ENCODE measurements around the gene PPP1R2.

Gene PPP1R2

DNA sequence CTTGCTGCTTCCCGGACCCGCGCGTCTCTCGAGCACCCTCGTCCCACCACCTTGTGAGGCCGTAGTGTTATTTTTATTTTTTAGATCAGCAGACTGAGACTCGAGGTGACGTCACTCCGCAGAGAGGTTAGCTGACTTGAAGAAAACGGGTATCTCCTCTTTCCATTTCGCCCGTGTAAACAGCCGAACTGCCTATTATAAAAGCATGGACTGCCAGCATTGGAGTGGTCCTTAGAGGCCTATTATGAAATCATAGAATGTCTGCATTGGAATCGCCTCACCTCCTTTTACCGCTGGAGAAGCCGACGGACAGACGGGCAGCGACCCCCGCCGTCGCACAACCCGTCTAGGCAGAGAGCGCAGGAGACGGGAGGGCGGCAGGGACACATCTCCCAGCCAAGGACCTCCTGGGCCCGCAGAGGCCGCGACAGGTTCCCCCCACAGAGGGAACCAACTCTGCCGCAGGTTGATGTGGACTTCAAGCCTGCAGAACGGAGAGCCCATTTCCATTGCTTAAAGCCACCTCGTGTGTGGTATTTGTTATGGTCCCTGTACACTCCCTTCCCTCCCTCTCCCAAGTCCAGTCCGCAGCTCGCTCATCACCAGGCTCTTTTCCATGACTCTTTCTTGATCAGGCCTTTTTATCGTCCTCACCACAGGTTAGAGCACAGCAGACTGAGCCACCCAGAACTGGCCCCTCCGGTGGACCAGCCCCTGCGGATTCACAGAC, 540 bp upstream of the PPP1R2 start:
- peak overlapping the region; percentile 53 to 94 for H3K27ac ChIP-seq (ENCODE audit: low read depth in 2 of 2, low read length in 2 of 2)
- no peaks in the 10 kb centered on the region for H3K36me3 ChIP-seq (ENCODE audit: control insufficient read depth in 2 of 2, insufficient read depth in 2 of 2, low read length in 2 of 2)

DNA sequence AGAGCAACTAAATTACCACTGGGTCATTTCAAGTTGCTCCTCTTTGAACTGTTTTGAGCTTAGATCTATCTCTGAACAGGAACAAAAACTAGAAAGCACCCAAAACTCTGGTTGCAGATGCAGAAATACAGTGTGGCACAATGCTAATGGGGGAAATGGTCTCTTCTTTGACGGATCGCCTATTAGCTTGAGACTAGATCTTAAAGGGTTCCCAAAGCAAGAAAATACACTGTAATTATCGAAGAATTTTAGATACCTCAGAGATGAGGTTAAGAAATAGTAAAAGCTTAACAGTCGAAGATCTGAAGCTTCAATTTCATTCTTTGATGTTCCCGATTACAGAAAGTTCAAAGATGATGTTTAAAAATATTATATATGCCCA, 818 bp downstream of the PPP1R2 start:
- Histone ChIP-seq H3K9ac (ENCODE audit: low read depth in 1 of 2, low read length in 2 of 2) (peak overlapping the region; percentile 64 to 99), H3K27me3 (ENCODE audit: control insufficient read depth in 2 of 2, insufficient read depth in 2 of 2, low read length in 2 of 2) (no peaks in the 10 kb centered on the region), H3K9me3 (ENCODE audit: control insufficient read depth in 2 of 2, low read length in 2 of 2) (no peaks in the 10 kb centered on the region), H3K4me1 (ENCODE audit: control insufficient read depth in 2 of 2, insufficient read depth in 2 of 2, low read length in 2 of 2) (peaks cover 15 to 27% of the 10 kb centered on the region in 2 donors), H3K4me3 (ENCODE audit: low read length in 2 of 2) (peak overlapping the region; percentile 85 to 88), H3K27ac (ENCODE audit: low read depth in 2 of 2, low read length in 2 of 2) (peak overlapping the region; percentile 94), H3K36me3 (ENCODE audit: control insufficient read depth in 2 of 2, insufficient read depth in 2 of 2, low read length in 2 of 2) (no peaks in the 10 kb centered on the region)

More for the DNA sequence above, 540 bp upstream of the PPP1R2 start:
- no peaks in the 10 kb centered on the region for H3K27me3 ChIP-seq (ENCODE audit: control insufficient read depth in 2 of 2, insufficient read depth in 2 of 2, low read length in 2 of 2)
- no peaks in the 10 kb centered on the region for H3K9me3 ChIP-seq (ENCODE audit: control insufficient read depth in 2 of 2, low read length in 2 of 2)
- peak overlapping the region; percentile 61 to 80 for H3K9ac ChIP-seq (ENCODE audit: low read depth in 1 of 2, low read length in 2 of 2)
- H3K4me1 ChIP-seq (ENCODE audit: control insufficient read depth in 2 of 2, insufficient read depth in 2 of 2, low read length in 2 of 2): peaks cover 24 to 37% of the 10 kb centered on the region in 2 donors
- H3K4me3 ChIP-seq (ENCODE audit: low read length in 2 of 2): peak overlapping the region; percentile 75 to 92

- H3K4me1 ChIP-seq (ENCODE audit: control insufficient read depth in 2 of 2, insufficient read depth in 2 of 2, low read length in 2 of 2): peaks cover 10 to 20% of the 10 kb centered on the region in 2 donors
- peak overlapping the region in 1 of 2 donors; percentile 88 for H3K4me3 ChIP-seq (ENCODE audit: low read length in 2 of 2)
Measured at GRCh38 chr3:195540511-195540910, 2.6 kb downstream of the PPP1R2 start.

GRCh38 chr3:195540027-195540426, 3.1 kb downstream of the PPP1R2 start:
- H3K27ac ChIP-seq (ENCODE audit: low read depth in 2 of 2, low read length in 2 of 2): no peak overlapping the region
- H3K4me1 ChIP-seq (ENCODE audit: control insufficient read depth in 2 of 2, insufficient read depth in 2 of 2, low read length in 2 of 2): peaks cover 10 to 20% of the 10 kb centered on the region in 2 donors
- H3K9ac ChIP-seq (ENCODE audit: low read depth in 1 of 2, low read length in 2 of 2): no peak overlapping the region
- peak overlapping the region in 1 of 2 donors; percentile 88 for H3K4me3 ChIP-seq (ENCODE audit: low read length in 2 of 2)
- no peaks in the 10 kb centered on the region for H3K27me3 ChIP-seq (ENCODE audit: control insufficient read depth in 2 of 2, insufficient read depth in 2 of 2, low read length in 2 of 2)
- no peaks in the 10 kb centered on the region for H3K36me3 ChIP-seq (ENCODE audit: control insufficient read depth in 2 of 2, insufficient read depth in 2 of 2, low read length in 2 of 2)
- no peaks in the 10 kb centered on the region for H3K9me3 ChIP-seq (ENCODE audit: control insufficient read depth in 2 of 2, low read length in 2 of 2)

More at GRCh38 chr3:195540511-195540910, 2.6 kb downstream of the PPP1R2 start:
- Histone ChIP-seq H3K9me3 (ENCODE audit: control insufficient read depth in 2 of 2, low read length in 2 of 2) (no peaks in the 10 kb centered on the region), H3K36me3 (ENCODE audit: control insufficient read depth in 2 of 2, insufficient read depth in 2 of 2, low read length in 2 of 2) (no peaks in the 10 kb centered on the region), H3K27ac (ENCODE audit: low read depth in 2 of 2, low read length in 2 of 2) (no peak overlapping the region), H3K9ac (ENCODE audit: low read depth in 1 of 2, low read length in 2 of 2) (no peak overlapping the region), H3K27me3 (ENCODE audit: control insufficient read depth in 2 of 2, insufficient read depth in 2 of 2, low read length in 2 of 2) (no peaks in the 10 kb centered on the region)

DNA sequence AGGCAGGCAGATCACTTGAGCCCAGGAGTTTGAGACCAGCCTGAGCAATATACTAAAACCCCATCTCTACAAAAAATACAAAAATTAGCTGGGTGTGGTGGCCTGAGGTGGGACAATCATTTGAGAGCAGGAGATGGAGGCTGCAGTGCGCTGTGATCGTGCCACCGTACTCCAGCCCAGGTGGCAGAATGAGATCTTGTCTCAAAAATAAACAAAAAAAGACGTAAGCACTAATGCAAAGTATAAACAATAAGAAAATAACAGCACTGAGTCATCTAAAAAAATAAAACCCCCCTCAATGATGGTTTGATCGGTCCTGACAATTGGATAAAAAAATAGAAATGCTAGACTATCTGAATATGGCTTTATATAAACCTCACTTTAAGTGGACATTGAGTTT, 3.6 kb downstream of the PPP1R2 start:
- Histone ChIP-seq H3K27me3 (ENCODE audit: control insufficient read depth in 2 of 2, insufficient read depth in 2 of 2, low read length in 2 of 2) (no peaks in the 10 kb centered on the region), H3K27ac (ENCODE audit: low read depth in 2 of 2, low read length in 2 of 2) (no peak overlapping the region), H3K9ac (ENCODE audit: low read depth in 1 of 2, low read length in 2 of 2) (no peak overlapping the region), H3K9me3 (ENCODE audit: control insufficient read depth in 2 of 2, low read length in 2 of 2) (no peaks in the 10 kb centered on the region), H3K36me3 (ENCODE audit: control insufficient read depth in 2 of 2, insufficient read depth in 2 of 2, low read length in 2 of 2) (no peaks in the 10 kb centered on the region), H3K4me1 (ENCODE audit: control insufficient read depth in 2 of 2, insufficient read depth in 2 of 2, low read length in 2 of 2) (peaks cover 10 to 20% of the 10 kb centered on the region in 2 donors), H3K4me3 (ENCODE audit: low read length in 2 of 2) (no peak overlapping the region)

DNA sequence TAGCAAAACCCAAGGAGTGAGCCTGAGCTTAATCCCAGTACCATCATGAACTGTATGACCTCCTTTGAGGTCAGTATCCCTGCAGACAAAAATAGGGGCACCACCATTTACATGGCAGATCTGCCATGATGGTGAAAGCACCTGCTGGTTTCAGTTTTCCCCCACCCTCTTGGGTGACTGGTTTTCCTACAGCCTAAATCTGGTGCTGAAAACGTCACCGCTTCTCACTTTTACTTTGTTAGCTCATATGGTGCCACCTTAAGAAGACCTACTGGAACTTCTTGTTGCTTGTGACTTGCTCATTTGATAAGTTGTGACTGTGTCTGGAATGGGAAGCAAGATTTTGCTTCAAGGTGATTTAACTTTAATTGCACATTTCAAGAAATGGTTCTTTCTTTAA, 5.1 kb downstream of the PPP1R2 start:
- H3K4me3 ChIP-seq (ENCODE audit: low read length in 2 of 2): no peak overlapping the region
- H3K27me3 ChIP-seq (ENCODE audit: control insufficient read depth in 2 of 2, insufficient read depth in 2 of 2, low read length in 2 of 2): no peaks in the 10 kb centered on the region
- peaks cover 6 to 9% of the 10 kb centered on the region in 2 donors for H3K4me1 ChIP-seq (ENCODE audit: control insufficient read depth in 2 of 2, insufficient read depth in 2 of 2, low read length in 2 of 2)
- no peak overlapping the region for H3K9ac ChIP-seq (ENCODE audit: low read depth in 1 of 2, low read length in 2 of 2)
- no peaks in the 10 kb centered on the region for H3K9me3 ChIP-seq (ENCODE audit: control insufficient read depth in 2 of 2, low read length in 2 of 2)
- H3K36me3 ChIP-seq (ENCODE audit: control insufficient read depth in 2 of 2, insufficient read depth in 2 of 2, low read length in 2 of 2): no peaks in the 10 kb centered on the region
- no peak overlapping the region for H3K27ac ChIP-seq (ENCODE audit: low read depth in 2 of 2, low read length in 2 of 2)

DNA sequence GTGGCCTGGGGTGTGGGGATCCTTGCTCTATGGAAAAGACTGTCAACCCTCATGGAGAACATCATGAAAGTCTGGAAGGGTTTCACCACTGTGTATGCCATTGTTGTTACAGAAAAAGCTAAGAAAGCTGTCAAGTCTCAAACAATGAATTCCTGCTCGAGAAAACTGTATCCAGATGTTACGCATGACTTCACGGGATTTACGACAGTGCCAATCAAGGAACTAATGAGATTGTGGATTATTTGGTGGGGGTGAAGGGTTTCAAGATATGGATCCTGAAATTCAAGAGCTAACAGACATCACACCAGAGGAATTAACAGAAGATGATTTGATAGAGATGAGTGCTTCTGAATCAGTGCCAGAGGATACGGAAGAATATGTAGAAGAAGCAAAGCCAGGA, 7.8 kb downstream of the PPP1R2 start:
- H3K9me3 ChIP-seq (ENCODE audit: control insufficient read depth in 2 of 2, low read length in 2 of 2): no peaks in the 10 kb centered on the region
- no peaks in the 10 kb centered on the region for H3K36me3 ChIP-seq (ENCODE audit: control insufficient read depth in 2 of 2, insufficient read depth in 2 of 2, low read length in 2 of 2)
- no peak overlapping the region for H3K4me3 ChIP-seq (ENCODE audit: low read length in 2 of 2)
- no peaks in the 10 kb centered on the region for H3K27me3 ChIP-seq (ENCODE audit: control insufficient read depth in 2 of 2, insufficient read depth in 2 of 2, low read length in 2 of 2)
- H3K9ac ChIP-seq (ENCODE audit: low read depth in 1 of 2, low read length in 2 of 2): no peak overlapping the region
- no peak overlapping the region for H3K27ac ChIP-seq (ENCODE audit: low read depth in 2 of 2, low read length in 2 of 2)
- peaks cover 0 to 2% of the 10 kb centered on the region in 2 donors for H3K4me1 ChIP-seq (ENCODE audit: control insufficient read depth in 2 of 2, insufficient read depth in 2 of 2, low read length in 2 of 2)

GRCh38 chr3:195532834-195533233, 10.3 kb downstream of the PPP1R2 start:
- H3K4me3 ChIP-seq (ENCODE audit: low read length in 2 of 2): no peak overlapping the region
- H3K27ac ChIP-seq (ENCODE audit: low read depth in 2 of 2, low read length in 2 of 2): no peak overlapping the region
- H3K9me3 ChIP-seq (ENCODE audit: control insufficient read depth in 2 of 2, low read length in 2 of 2): no peaks in the 10 kb centered on the region
- no peaks in the 10 kb centered on the region for H3K27me3 ChIP-seq (ENCODE audit: control insufficient read depth in 2 of 2, insufficient read depth in 2 of 2, low read length in 2 of 2)
- no peaks in the 10 kb centered on the region for H3K4me1 ChIP-seq (ENCODE audit: control insufficient read depth in 2 of 2, insufficient read depth in 2 of 2, low read length in 2 of 2)
- H3K9ac ChIP-seq (ENCODE audit: low read depth in 1 of 2, low read length in 2 of 2): no peak overlapping the region
- no peaks in the 10 kb centered on the region for H3K36me3 ChIP-seq (ENCODE audit: control insufficient read depth in 2 of 2, insufficient read depth in 2 of 2, low read length in 2 of 2)

DNA sequence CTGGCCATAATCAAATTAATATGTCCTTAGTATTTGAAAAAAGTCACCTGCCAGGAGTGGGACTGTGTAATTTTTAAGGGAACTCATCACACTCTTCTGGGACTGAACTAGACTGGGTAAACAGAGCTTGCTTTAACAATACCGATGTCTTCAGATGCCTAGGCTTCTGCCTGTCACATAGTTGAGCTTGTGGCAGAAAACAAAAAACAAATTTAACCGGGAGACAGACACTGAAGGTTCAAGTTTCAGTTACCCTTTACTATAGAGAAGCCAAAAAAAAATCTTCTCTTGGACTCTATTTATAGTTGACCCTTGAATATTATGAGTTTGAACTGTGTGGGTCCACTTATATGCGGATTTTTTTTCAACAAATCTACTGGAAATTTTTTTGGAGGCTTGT, 10.8 kb downstream of the PPP1R2 start:
- Histone ChIP-seq H3K27me3 (ENCODE audit: control insufficient read depth in 2 of 2, insufficient read depth in 2 of 2, low read length in 2 of 2) (no peaks in the 10 kb centered on the region), H3K9ac (ENCODE audit: low read depth in 1 of 2, low read length in 2 of 2) (no peak overlapping the region), H3K9me3 (ENCODE audit: control insufficient read depth in 2 of 2, low read length in 2 of 2) (no peaks in the 10 kb centered on the region), H3K4me1 (ENCODE audit: control insufficient read depth in 2 of 2, insufficient read depth in 2 of 2, low read length in 2 of 2) (no peaks in the 10 kb centered on the region), H3K36me3 (ENCODE audit: control insufficient read depth in 2 of 2, insufficient read depth in 2 of 2, low read length in 2 of 2) (no peaks in the 10 kb centered on the region), H3K27ac (ENCODE audit: low read depth in 2 of 2, low read length in 2 of 2) (no peak overlapping the region), H3K4me3 (ENCODE audit: low read length in 2 of 2) (no peak overlapping the region)

DNA sequence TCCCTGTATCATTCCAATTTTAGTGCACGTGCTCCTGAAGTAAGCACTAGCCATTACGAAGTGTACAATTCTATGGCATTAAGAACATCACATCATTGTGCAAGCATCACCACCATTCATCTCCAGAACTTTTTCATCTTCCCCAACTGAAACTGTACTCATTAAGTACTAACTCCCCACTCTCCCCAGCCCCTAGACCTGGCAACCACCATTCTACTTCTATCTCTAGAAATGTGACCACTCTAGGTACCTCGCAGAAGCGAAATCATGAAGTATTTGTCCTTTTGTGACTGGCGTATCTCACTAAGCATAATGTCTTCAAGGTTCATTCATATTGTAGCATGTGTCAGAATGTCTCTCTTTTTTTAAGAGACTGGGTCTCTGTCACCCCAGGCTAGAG, 11.4 kb downstream of the PPP1R2 start:
- H3K36me3 ChIP-seq (ENCODE audit: control insufficient read depth in 2 of 2, insufficient read depth in 2 of 2, low read length in 2 of 2): no peaks in the 10 kb centered on the region
- no peak overlapping the region for H3K9ac ChIP-seq (ENCODE audit: low read depth in 1 of 2, low read length in 2 of 2)
- no peak overlapping the region for H3K27ac ChIP-seq (ENCODE audit: low read depth in 2 of 2, low read length in 2 of 2)
- H3K9me3 ChIP-seq (ENCODE audit: control insufficient read depth in 2 of 2, low read length in 2 of 2): no peaks in the 10 kb centered on the region
- no peaks in the 10 kb centered on the region for H3K27me3 ChIP-seq (ENCODE audit: control insufficient read depth in 2 of 2, insufficient read depth in 2 of 2, low read length in 2 of 2)
- no peaks in the 10 kb centered on the region for H3K4me1 ChIP-seq (ENCODE audit: control insufficient read depth in 2 of 2, insufficient read depth in 2 of 2, low read length in 2 of 2)
- no peak overlapping the region for H3K4me3 ChIP-seq (ENCODE audit: low read length in 2 of 2)

Data from mucosa of rectum (tissue), 2 donors.